ENCODE results near the gene EML4. TPM values are rescaled to one million over a fixed set of nuclear protein-coding genes. Genes with fewer than 3 reads are reported as not detected.

The EML4 gene
- total RNA-seq, 1 donor from 2014 or later, result 117 TPM

- Mint-ChIP-seq H3K9me3 (no peaks in the 10 kb centered on the region), H3K27ac (no peak overlapping the region), H3K4me1 (ENCODE audit: unreplicated experiment) (no peaks in the 10 kb centered on the region), H3K4me3 (no peak overlapping the region), H3K36me3 (peaks cover 30% of the 10 kb centered on the region), H3K27me3 (no peaks in the 10 kb centered on the region)
- no peak for TF ChIP-seq CTCF (conservative IDR thresholded peaks at IDR 0.05)
- no peak for DNase-seq (ENCODE audit: extremely low spot score, unreplicated experiment)
Measured at GRCh38 chr2:42296226-42296625, 127.1 kb downstream of the EML4 start.

- H3K9me3 Mint-ChIP-seq, result no peaks in the 10 kb centered on the region
- H3K4me1 Mint-ChIP-seq (ENCODE audit: unreplicated experiment), result no peaks in the 10 kb centered on the region
- H3K27me3 Mint-ChIP-seq, result no peaks in the 10 kb centered on the region
- peaks cover 23% of the 10 kb centered on the region for H3K36me3 Mint-ChIP-seq
- no peak for DNase-seq (ENCODE audit: extremely low spot score, unreplicated experiment)
- H3K27ac Mint-ChIP-seq, result no peak overlapping the region
- TF ChIP-seq CTCF (conservative IDR thresholded peaks at IDR 0.05), result no peak
- no peak overlapping the region for H3K4me3 Mint-ChIP-seq
Measured at GRCh38 chr2:42297322-42297936, 128.3 kb downstream of the EML4 start.

GRCh38 chr2:42298132-42298531 lies 129.0 kb downstream of the EML4 start:
- no peak for TF ChIP-seq CTCF (conservative IDR thresholded peaks at IDR 0.05)
- no peaks in the 10 kb centered on the region for H3K4me1 Mint-ChIP-seq (ENCODE audit: unreplicated experiment)
- H3K9me3 Mint-ChIP-seq, result no peaks in the 10 kb centered on the region
- peaks cover 22% of the 10 kb centered on the region for H3K36me3 Mint-ChIP-seq
- no peak overlapping the region for H3K4me3 Mint-ChIP-seq
- DNase-seq (ENCODE audit: extremely low spot score, unreplicated experiment), result no peak
- H3K27ac Mint-ChIP-seq, result no peak overlapping the region
- H3K27me3 Mint-ChIP-seq, result no peaks in the 10 kb centered on the region

GRCh38 chr2:42298996-42299754 lies 130.0 kb downstream of the EML4 start:
- Mint-ChIP-seq H3K4me3 (no peak overlapping the region), H3K27ac (no peak overlapping the region), H3K9me3 (no peaks in the 10 kb centered on the region)

GRCh38 chr2:42300527-42300926 lies 131.4 kb downstream of the EML4 start:
- TF ChIP-seq CTCF (conservative IDR thresholded peaks at IDR 0.05), result no peak
- DNase-seq (ENCODE audit: extremely low spot score, unreplicated experiment), result no peak
- Mint-ChIP-seq H3K27ac (no peak overlapping the region), H3K27me3 (no peaks in the 10 kb centered on the region), H3K9me3 (no peaks in the 10 kb centered on the region), H3K4me1 (ENCODE audit: unreplicated experiment) (no peaks in the 10 kb centered on the region), H3K36me3 (peaks cover 28% of the 10 kb centered on the region), H3K4me3 (no peak overlapping the region)

More at GRCh38 chr2:42298996-42299754, 130.0 kb downstream of the EML4 start:
- H3K27me3 Mint-ChIP-seq, result no peaks in the 10 kb centered on the region
- TF ChIP-seq CTCF (conservative IDR thresholded peaks at IDR 0.05), result no peak
- DNase-seq (ENCODE audit: extremely low spot score, unreplicated experiment), result no peak
- H3K36me3 Mint-ChIP-seq, result peaks cover 28% of the 10 kb centered on the region
- no peaks in the 10 kb centered on the region for H3K4me1 Mint-ChIP-seq (ENCODE audit: unreplicated experiment)

All from type B pancreatic cell (in vitro differentiated cells).